WERI-Rb-1 (cell line): Measurements from ENCODE around the gene GPLD1.

Experiments used
- DNase-seq: peaks from one replicate; pipeline ENCODE4 v3.0.0-alpha.2; 2020
- H3K27ac ChIP-seq: fragments of 250-450 bp; sonication (Bioruptor Pico); 2 replicates; pipeline ENCODE4 v1.5.1; 2020; ENCODE audit warnings: mild to moderate bottlenecking, moderate library complexity
- H3K27me3 ChIP-seq: fragments of 250-450 bp; sonication (Bioruptor Pico); 2 replicates; pipeline ENCODE4 v1.5.1; 2021; ENCODE audit warnings: mild to moderate bottlenecking, low read depth, moderate library complexity; ENCODE audit not compliant: insufficient read depth, severe bottlenecking
- H3K36me3 ChIP-seq: fragments of 250-450 bp; sonication (Bioruptor Pico); 2 replicates; pipeline ENCODE4 v1.5.1; 2020; ENCODE audit warnings: mild to moderate bottlenecking, moderate library complexity
- H3K4me3 ChIP-seq: 2 replicates; pipeline ENCODE4 v1.5.1; 2011; ENCODE audit warnings: low read depth, mild to moderate bottlenecking, control low read depth, low read length
- H3K9me3 ChIP-seq: fragments of 250-450 bp; sonication (Bioruptor Pico); 2 replicates; pipeline ENCODE4 v1.5.1; 2021; ENCODE audit warnings: mild to moderate bottlenecking, moderate library complexity; ENCODE audit not compliant: severe bottlenecking
- CTCF ChIP-seq: IDR thresholded peaks from 2 replicates; pipeline ENCODE4 v1.5.1; 2011; ENCODE audit warnings: low read depth, mild to moderate bottlenecking, control low read depth, inconsistent platforms, low read length

Gene GPLD1

GRCh38 chr6:24440897-24441598, 48.3 kb downstream of the GPLD1 start:
- H3K9me3 ChIP-seq = no peaks in the 10 kb centered on the region
- H3K27ac ChIP-seq = no peak overlapping the region
- no peak for TF ChIP-seq CTCF
- no peak overlapping the region for H3K4me3 ChIP-seq
- no peaks in the 10 kb centered on the region for H3K27me3 ChIP-seq
- no peak for DNase-seq
- H3K36me3 ChIP-seq = peaks cover 17% of the 10 kb centered on the region

- Histone ChIP-seq H3K9me3 (no peaks in the 10 kb centered on the region), H3K36me3 (peaks cover 8% of the 10 kb centered on the region), H3K27ac (no peak overlapping the region), H3K27me3 (no peaks in the 10 kb centered on the region), H3K4me3 (no peak overlapping the region)
- no peak for TF ChIP-seq CTCF
- DNase-seq = no peak
Measured at GRCh38 chr6:24439858-24440539, 49.4 kb downstream of the GPLD1 start.

- no peak overlapping the region for H3K27ac ChIP-seq
- no peak for TF ChIP-seq CTCF
- H3K36me3 ChIP-seq = peaks cover 7% of the 10 kb centered on the region
- H3K9me3 ChIP-seq = no peaks in the 10 kb centered on the region
- no peak overlapping the region for H3K4me3 ChIP-seq
- DNase-seq = no peak
- no peaks in the 10 kb centered on the region for H3K27me3 ChIP-seq
Measured at GRCh38 chr6:24436979-24437378, 52.4 kb downstream of the GPLD1 start.

- TF ChIP-seq CTCF = no peak
- Histone ChIP-seq H3K9me3 (no peaks in the 10 kb centered on the region), H3K27me3 (no peaks in the 10 kb centered on the region), H3K4me3 (no peak overlapping the region), H3K27ac (no peak overlapping the region), H3K36me3 (peaks cover 5% of the 10 kb centered on the region)
- no peak for DNase-seq
Measured at GRCh38 chr6:24432611-24433010, 56.8 kb downstream of the GPLD1 start.

GRCh38 chr6:24431045-24431451, 58.3 kb downstream of the GPLD1 start:
- Histone ChIP-seq H3K4me3 (no peak overlapping the region), H3K9me3 (no peaks in the 10 kb centered on the region), H3K27ac (no peak overlapping the region), H3K27me3 (no peaks in the 10 kb centered on the region), H3K36me3 (peaks cover 13% of the 10 kb centered on the region)
- DNase-seq = peak; percentile 58
- peak; percentile 59 for TF ChIP-seq CTCF
